ENCODE measurements around the gene TBX15. TPM values are rescaled to one million over a fixed set of nuclear protein-coding genes. Genes with fewer than 3 reads are reported as not detected.

TBX15 gene
- total RNA-seq, 2 experiments from 2014 or later, result not detected

DNA sequence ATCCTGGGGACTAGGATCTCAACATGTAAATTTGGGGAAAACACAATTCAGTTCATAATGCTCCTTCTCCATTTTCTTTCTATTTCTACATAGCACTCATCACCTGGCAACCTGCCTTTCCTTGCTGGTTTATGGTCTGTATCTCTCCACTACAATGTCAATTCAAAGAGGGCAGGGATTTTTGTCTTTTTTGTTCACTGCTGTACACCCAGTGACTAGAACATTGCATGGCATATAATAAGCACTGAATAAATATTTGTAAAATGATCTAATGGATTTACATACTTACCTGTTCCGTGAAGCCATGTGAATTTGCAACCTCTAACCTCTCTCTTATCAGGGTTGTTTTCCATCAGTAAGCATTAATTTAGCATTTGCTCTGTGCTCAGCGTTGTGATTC lies 27.4 kb upstream of the TBX15 start:
- Mint-ChIP-seq H3K4me3 (no peak overlapping the region), H3K27me3 (peaks cover 13% of the 10 kb centered on the region), H3K4me1 (ENCODE audit: low read depth) (no peaks in the 10 kb centered on the region), H3K27ac (no peak overlapping the region), H3K36me3 (ENCODE audit: low read depth) (peaks cover 38% of the 10 kb centered on the region), H3K9me3 (peaks cover 15% of the 10 kb centered on the region)
- ATAC-seq (no peak), DNase-seq (no peak)
- CTCF ChIA-PET, result no interaction called here
- intact Hi-C loops (cut with micrococcal nuclease), result no loop called here
- TF ChIP-seq, protein P1, sequence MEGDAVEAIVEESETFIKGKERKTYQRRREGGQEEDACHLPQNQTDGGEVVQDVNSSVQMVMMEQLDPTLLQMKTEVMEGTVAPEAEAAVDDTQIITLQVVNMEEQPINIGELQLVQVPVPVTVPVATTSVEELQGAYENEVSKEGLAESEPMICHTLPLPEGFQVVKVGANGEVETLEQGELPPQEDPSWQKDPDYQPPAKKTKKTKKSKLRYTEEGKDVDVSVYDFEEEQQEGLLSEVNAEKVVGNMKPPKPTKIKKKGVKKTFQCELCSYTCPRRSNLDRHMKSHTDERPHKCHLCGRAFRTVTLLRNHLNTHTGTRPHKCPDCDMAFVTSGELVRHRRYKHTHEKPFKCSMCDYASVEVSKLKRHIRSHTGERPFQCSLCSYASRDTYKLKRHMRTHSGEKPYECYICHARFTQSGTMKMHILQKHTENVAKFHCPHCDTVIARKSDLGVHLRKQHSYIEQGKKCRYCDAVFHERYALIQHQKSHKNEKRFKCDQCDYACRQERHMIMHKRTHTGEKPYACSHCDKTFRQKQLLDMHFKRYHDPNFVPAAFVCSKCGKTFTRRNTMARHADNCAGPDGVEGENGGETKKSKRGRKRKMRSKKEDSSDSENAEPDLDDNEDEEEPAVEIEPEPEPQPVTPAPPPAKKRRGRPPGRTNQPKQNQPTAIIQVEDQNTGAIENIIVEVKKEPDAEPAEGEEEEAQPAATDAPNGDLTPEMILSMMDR (IDR thresholded peaks at IDR 0.05), result no peak
- POLR2A ChIA-PET, result no interaction called here

DNA sequence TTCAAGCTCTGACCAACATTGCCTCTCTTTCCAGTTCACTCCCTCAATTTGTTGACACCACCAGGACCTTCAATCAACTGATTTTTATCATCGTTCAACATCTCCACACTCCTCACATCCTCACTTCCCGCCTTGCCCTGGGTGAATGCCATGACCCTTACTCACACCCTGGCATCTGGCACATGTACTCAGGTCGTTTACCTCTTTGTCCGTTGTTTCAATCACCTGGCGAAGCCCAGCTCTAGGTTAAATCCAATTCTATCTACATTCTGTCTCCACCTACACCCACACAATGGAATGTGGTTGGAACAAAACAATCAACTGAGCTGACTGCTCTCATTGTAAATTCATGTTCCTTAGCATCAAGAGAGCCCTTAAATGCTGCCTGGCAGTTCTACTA lies 24.2 kb upstream of the TBX15 start:
- Mint-ChIP-seq H3K4me3 (no peak overlapping the region), H3K27ac (no peak overlapping the region)

DNA sequence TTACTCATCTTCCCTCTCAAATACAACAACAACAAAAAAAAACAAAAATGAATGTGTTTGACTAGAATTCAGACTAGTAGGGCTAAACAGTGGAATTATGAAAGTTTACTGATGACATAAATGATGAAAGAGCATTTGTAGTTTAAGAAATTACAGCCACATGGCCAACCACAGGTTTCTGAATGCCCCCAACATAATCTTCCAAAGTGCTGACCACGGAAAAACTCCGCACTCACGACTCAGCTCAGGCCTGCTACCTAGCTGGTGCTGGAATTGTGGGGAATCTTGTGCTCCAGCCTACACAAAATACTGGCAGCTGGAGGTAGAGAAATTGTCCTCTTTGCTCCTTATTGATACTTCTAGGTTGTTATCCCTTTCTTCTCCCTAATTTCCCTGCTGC lies 23.6 kb upstream of the TBX15 start:
- Mint-ChIP-seq H3K9me3 (peaks cover 10% of the 10 kb centered on the region), H3K4me1 (ENCODE audit: low read depth) (peaks cover 8% of the 10 kb centered on the region), H3K27ac (no peak overlapping the region), H3K4me3 (no peak overlapping the region), H3K27me3 (peaks cover 44% of the 10 kb centered on the region), H3K36me3 (ENCODE audit: low read depth) (peaks cover 19% of the 10 kb centered on the region)
- ATAC-seq, result no peak
- DNase-seq, result no peak
- intact Hi-C loops (cut with micrococcal nuclease), result no loop called here
- TF ChIP-seq, protein P1 (IDR thresholded peaks at IDR 0.05), result no peak
- ChIA-PET CTCF (no interaction called here), POLR2A (interaction anchor here (0.8 kb wide), 1 partner anchor 13 kb away, joined by 3 read pairs; no protein-coding TSS in a partner anchor)

More for the DNA sequence above, 24.2 kb upstream of the TBX15 start:
- peaks cover 40% of the 10 kb centered on the region for H3K27me3 Mint-ChIP-seq
- intact Hi-C loops (cut with micrococcal nuclease), result no loop called here
- peaks cover 19% of the 10 kb centered on the region for H3K36me3 Mint-ChIP-seq (ENCODE audit: low read depth)
- peaks cover 10% of the 10 kb centered on the region for H3K9me3 Mint-ChIP-seq
- no peak for ATAC-seq
- TF ChIP-seq, protein P1 (IDR thresholded peaks at IDR 0.05), result no peak
- peaks cover 8% of the 10 kb centered on the region for H3K4me1 Mint-ChIP-seq (ENCODE audit: low read depth)
- no peak for DNase-seq
- ChIA-PET POLR2A (no interaction called here), CTCF (no interaction called here)

- H3K27me3 Mint-ChIP-seq, result peaks cover 50% of the 10 kb centered on the region
- TF ChIP-seq, protein P1 (IDR thresholded peaks at IDR 0.05), result no peak
- no peak for DNase-seq
- ChIA-PET CTCF (interaction anchor here (1.5 kb wide), 1 partner anchor 25 kb away, joined by 3 read pairs; no protein-coding TSS in a partner anchor), POLR2A (interaction anchor here (0.8 kb wide), 1 partner anchor 13 kb away, joined by 3 read pairs; no protein-coding TSS in a partner anchor)
- no peak overlapping the region for H3K4me3 Mint-ChIP-seq
- peaks cover 10% of the 10 kb centered on the region for H3K9me3 Mint-ChIP-seq
- peaks cover 24% of the 10 kb centered on the region for H3K36me3 Mint-ChIP-seq (ENCODE audit: low read depth)
- no peak overlapping the region for H3K27ac Mint-ChIP-seq
- intact Hi-C loops (cut with micrococcal nuclease), result no loop called here
- ATAC-seq, result no peak
- H3K4me1 Mint-ChIP-seq (ENCODE audit: low read depth), result peaks cover 8% of the 10 kb centered on the region
Observed at GRCh38 chr1:119011116-119011515, 23.0 kb upstream of the TBX15 start.

DNA sequence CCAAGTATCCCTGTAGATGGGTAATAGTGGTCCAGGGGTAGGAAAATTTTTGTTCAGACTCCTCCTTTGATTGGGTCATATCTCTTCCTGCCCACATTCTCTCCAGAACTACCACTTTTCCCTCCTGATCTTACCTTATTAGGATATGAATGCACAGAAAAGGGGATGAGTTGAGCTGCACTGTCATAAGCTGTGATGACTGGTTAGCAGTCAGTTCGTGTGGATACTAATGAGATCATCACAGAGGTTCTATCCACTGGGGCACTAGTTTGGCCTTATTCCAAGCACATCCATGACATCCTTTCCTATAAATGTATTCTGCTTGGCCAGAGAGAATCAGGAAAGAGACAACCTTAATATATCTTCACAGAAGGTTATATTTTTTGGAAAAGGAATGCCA lies 22.1 kb upstream of the TBX15 start:
- intact Hi-C loops (cut with micrococcal nuclease), result no loop called here
- ChIA-PET CTCF (interaction anchor here (0.6 to 1.5 kb wide), 2 partner anchors 24 to 34 kb away, joined by 3 read pairs; no protein-coding TSS in a partner anchor), POLR2A (no interaction called here)
- DNase-seq (no peak), ATAC-seq (no peak)
- H3K36me3 Mint-ChIP-seq (ENCODE audit: low read depth), result peaks cover 28% of the 10 kb centered on the region
- H3K9me3 Mint-ChIP-seq, result peaks cover 9% of the 10 kb centered on the region
- H3K27ac Mint-ChIP-seq, result no peak overlapping the region
- H3K27me3 Mint-ChIP-seq, result peaks cover 57% of the 10 kb centered on the region
- TF ChIP-seq, protein P1 (IDR thresholded peaks at IDR 0.05), result no peak
- no peak overlapping the region for H3K4me3 Mint-ChIP-seq
- peaks cover 10% of the 10 kb centered on the region for H3K4me1 Mint-ChIP-seq (ENCODE audit: low read depth)

Measured in activated CD8-positive, alpha-beta T cell treated with anti-CD3 and anti-CD28 coated beads for 36 hours (primary cell).